ENCODE results near the gene LCN2.
"Not testable (repeated sequence)": the region's sequence is repeated elsewhere in the genome, so short reads cannot be mapped to it uniquely, and the experiment has no call there.

LCN2 gene

GRCh38 chr9:128149001-128149701, at the start of gene LCN2:
Gene LCN2, plus strand, starts transcription at chr9:128149453. Its CDS starts 73 bp downstream, at chr9:128149526.
- DNase-seq (ENCODE audit: low read depth in 2 of 2, low spot score in 1 of 2), result no peak

GRCh38 chr9:128099932-128100491, 49.2 kb upstream of the LCN2 start:
- DNase-seq (ENCODE audit: low read depth in 2 of 2, low spot score in 1 of 2), result no peak

GRCh38 chr9:128100581-128100980, 48.7 kb upstream of the LCN2 start:
- no peak for DNase-seq (ENCODE audit: low read depth in 2 of 2, low spot score in 1 of 2)

- no peak for DNase-seq (ENCODE audit: low read depth in 2 of 2, low spot score in 1 of 2)
Observed at GRCh38 chr9:128101231-128101661, 48.0 kb upstream of the LCN2 start.

GRCh38 chr9:128101690-128102089, 47.6 kb upstream of the LCN2 start:
- DNase-seq (ENCODE audit: low read depth in 2 of 2, low spot score in 1 of 2), result no peak

GRCh38 chr9:128102196-128102595, 47.1 kb upstream of the LCN2 start:
- no peak for DNase-seq (ENCODE audit: low read depth in 2 of 2, low spot score in 1 of 2)

GRCh38 chr9:128102861-128103588, 46.2 kb upstream of the LCN2 start:
- DNase-seq (ENCODE audit: low read depth in 2 of 2, low spot score in 1 of 2), result no peak

GRCh38 chr9:128103589-128103962, 45.7 kb upstream of the LCN2 start:
- DNase-seq (ENCODE audit: low read depth in 2 of 2, low spot score in 1 of 2), result no peak

GRCh38 chr9:128104171-128104618, 45.1 kb upstream of the LCN2 start:
- no peak for DNase-seq (ENCODE audit: low read depth in 2 of 2, low spot score in 1 of 2)

GRCh38 chr9:128105538-128106175, 43.6 kb upstream of the LCN2 start:
- no peak for DNase-seq (ENCODE audit: low read depth in 2 of 2, low spot score in 1 of 2)

- DNase-seq (ENCODE audit: low read depth in 2 of 2, low spot score in 1 of 2), result no peak
Observed at GRCh38 chr9:128106181-128106939, 42.9 kb upstream of the LCN2 start.

- DNase-seq (ENCODE audit: low read depth in 2 of 2, low spot score in 1 of 2), result no peak
Observed at GRCh38 chr9:128106940-128107467, 42.2 kb upstream of the LCN2 start.

- DNase-seq (ENCODE audit: low read depth in 2 of 2, low spot score in 1 of 2), result no peak
Observed at GRCh38 chr9:128107468-128108268, 41.6 kb upstream of the LCN2 start.

GRCh38 chr9:128108269-128109049, 40.8 kb upstream of the LCN2 start:
- DNase-seq (ENCODE audit: low read depth in 2 of 2, low spot score in 1 of 2), result no peak

- DNase-seq (ENCODE audit: low read depth in 2 of 2, low spot score in 1 of 2), result no peak
Observed at GRCh38 chr9:128109050-128109709, 40.1 kb upstream of the LCN2 start.

GRCh38 chr9:128111726-128112125, 37.5 kb upstream of the LCN2 start:
- not testable (repeated sequence) for DNase-seq (ENCODE audit: low read depth in 2 of 2, low spot score in 1 of 2)

- DNase-seq (ENCODE audit: low read depth in 2 of 2, low spot score in 1 of 2), result no peak
Observed at GRCh38 chr9:128113526-128114325, 35.5 kb upstream of the LCN2 start.

Data from stimulated activated CD8-positive, alpha-beta memory T cell treated with anti-CD3 and anti-CD28 coated beads, Interleukin-4, amount 100 ng/mL, for 1 hour (primary cell).